ENCODE measurements around the gene IRF2. TPM values are rescaled to one million over a fixed set of nuclear protein-coding genes. Genes with fewer than 3 reads are reported as not detected.

IRF2 gene
- polyA plus RNA-seq, 1 experiment, result 28.7 TPM

DNA sequence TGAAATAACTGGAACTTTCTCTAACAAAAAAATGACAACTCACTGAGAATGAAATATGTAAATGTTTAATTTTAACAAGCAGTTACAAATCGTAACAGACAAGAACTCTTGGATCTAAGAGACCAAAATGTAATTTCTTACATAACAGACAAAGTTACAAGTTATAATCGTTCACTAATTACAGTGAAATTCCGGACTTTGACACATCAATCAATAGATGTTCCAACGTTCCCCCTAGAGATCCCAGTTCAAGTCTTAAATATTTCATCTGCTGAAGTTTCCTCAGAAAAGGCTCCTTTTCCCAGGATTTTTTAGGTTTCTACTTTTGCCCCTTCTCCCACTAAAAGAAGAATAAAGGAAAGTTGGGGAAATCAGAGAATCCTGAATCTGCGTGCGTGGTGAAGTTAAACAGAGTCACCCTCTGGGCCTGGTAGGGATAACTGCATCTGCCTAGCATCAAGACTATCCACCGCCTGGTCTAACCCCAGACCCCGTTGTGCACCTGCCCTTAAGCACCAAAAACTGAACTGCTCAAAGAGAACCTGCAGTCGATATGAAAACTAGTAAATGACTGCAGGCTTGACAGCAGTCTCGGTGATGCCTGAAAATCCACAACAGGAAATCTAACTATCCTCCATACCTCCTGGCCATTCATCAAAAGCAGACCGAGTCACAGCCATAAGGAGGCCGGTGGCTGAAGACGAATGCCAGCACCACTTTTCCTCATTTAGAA lies 2.3 kb downstream of the IRF2 start:
- Histone ChIP-seq H3K27me3 (ENCODE audit: control insufficient read depth, insufficient read depth, low read length) (no peaks in the 10 kb centered on the region), H3K4me3 (ENCODE audit: low read depth, low read length) (peak overlapping the region; percentile 95), H3K36me3 (ENCODE audit: control insufficient read depth, insufficient read depth, low read length) (no peaks in the 10 kb centered on the region)
- no peak for DNase-seq (ENCODE audit: low read depth)
- no peak for TF ChIP-seq CTCF (IDR thresholded peaks at IDR 0.05; ENCODE audit: insufficient read depth, low read depth, low read length)
- ChIA-PET POLR2A (no interaction called here), CTCF (no interaction called here)

DNA sequence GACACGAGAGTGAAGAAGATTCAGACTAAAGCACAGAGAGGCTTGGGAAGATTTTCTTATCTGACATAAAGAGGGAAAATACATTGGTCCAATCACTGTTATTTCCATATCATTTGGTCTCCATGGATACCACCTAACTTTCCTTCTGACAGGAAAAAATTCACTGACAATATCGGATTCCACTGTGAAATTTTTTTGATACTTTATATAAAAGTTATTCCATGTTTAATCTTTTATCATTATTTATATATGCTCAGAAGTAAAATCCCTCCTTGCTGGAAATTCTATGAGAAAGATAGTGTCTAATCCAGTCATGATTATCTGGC lies 3.6 kb downstream of the IRF2 start:
- DNase-seq (ENCODE audit: low read depth), result no peak
- ChIA-PET POLR2A (no interaction called here), CTCF (no interaction called here)
- Histone ChIP-seq H3K4me3 (ENCODE audit: low read depth, low read length) (no peak overlapping the region), H3K36me3 (ENCODE audit: control insufficient read depth, insufficient read depth, low read length) (no peaks in the 10 kb centered on the region), H3K27me3 (ENCODE audit: control insufficient read depth, insufficient read depth, low read length) (no peaks in the 10 kb centered on the region)
- TF ChIP-seq CTCF (IDR thresholded peaks at IDR 0.05; ENCODE audit: insufficient read depth, low read depth, low read length), result no peak

DNA sequence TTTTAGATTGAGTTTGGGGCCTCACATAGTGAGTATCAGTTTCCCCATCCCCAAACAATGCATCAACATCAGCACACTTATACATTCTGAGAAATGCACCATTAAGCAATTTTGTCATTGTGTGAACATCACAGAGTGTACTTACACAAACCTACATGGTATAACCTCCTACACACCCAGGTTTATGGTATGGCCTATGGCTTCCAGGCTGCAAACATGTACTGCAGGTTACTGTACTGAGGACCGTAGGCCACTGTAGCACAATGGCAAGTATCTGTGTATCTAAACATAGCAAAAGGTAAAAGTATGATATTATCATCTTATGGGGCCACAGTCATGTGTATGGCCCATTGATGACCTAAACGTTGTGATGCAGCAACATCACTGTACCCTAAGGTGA lies 7.7 kb downstream of the IRF2 start:
- Histone ChIP-seq H3K4me3 (ENCODE audit: low read depth, low read length) (no peak overlapping the region), H3K27me3 (ENCODE audit: control insufficient read depth, insufficient read depth, low read length) (no peaks in the 10 kb centered on the region), H3K36me3 (ENCODE audit: control insufficient read depth, insufficient read depth, low read length) (no peaks in the 10 kb centered on the region)
- no peak for TF ChIP-seq CTCF (IDR thresholded peaks at IDR 0.05; ENCODE audit: insufficient read depth, low read depth, low read length)
- ChIA-PET POLR2A (no interaction called here), CTCF (no interaction called here)
- DNase-seq (ENCODE audit: low read depth), result no peak

GRCh38 chr4:184464759-184465454 lies 9.4 kb downstream of the IRF2 start:
- H3K27me3 ChIP-seq (ENCODE audit: control insufficient read depth, insufficient read depth, low read length), result no peaks in the 10 kb centered on the region
- no peaks in the 10 kb centered on the region for H3K36me3 ChIP-seq (ENCODE audit: control insufficient read depth, insufficient read depth, low read length)
- DNase-seq (ENCODE audit: low read depth), result no peak
- no peak for TF ChIP-seq CTCF (IDR thresholded peaks at IDR 0.05; ENCODE audit: insufficient read depth, low read depth, low read length)
- POLR2A ChIA-PET, result no interaction called here
- H3K4me3 ChIP-seq (ENCODE audit: low read depth, low read length), result no peak overlapping the region
- CTCF ChIA-PET, result no interaction called here

DNA sequence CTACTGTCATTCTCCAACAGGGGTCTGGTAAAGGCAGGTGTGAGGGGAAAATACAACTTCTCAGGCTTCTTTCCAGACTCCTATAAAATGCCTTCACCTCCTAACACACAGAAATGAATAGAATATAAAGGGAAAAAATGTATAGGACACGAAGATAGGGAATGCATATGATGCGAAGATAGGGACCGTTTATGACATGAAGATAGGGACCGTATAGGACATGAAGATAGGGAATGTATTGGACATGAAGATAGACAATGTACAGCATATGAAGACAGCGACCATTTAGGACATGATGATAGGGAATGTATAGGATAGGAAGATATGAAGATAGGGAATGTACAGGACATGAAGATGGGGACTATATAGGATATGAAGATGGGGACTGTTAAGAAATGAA lies 10.5 kb downstream of the IRF2 start:
- CTCF ChIA-PET, result no interaction called here
- Histone ChIP-seq H3K27me3 (ENCODE audit: control insufficient read depth, insufficient read depth, low read length) (no peaks in the 10 kb centered on the region), H3K4me3 (ENCODE audit: low read depth, low read length) (no peak overlapping the region), H3K36me3 (ENCODE audit: control insufficient read depth, insufficient read depth, low read length) (no peaks in the 10 kb centered on the region)
- no peak for TF ChIP-seq CTCF (IDR thresholded peaks at IDR 0.05; ENCODE audit: insufficient read depth, low read depth, low read length)
- POLR2A ChIA-PET, result no interaction called here
- no peak for DNase-seq (ENCODE audit: low read depth)

Data from BJ (cell line).